HG03439 (cell line): ENCODE results near the gene MADD.
"Not testable (repeated sequence)": the region's sequence is repeated elsewhere in the genome, so short reads cannot be mapped to it uniquely, and the experiment has no call there.

Experiments used
- ATAC-seq: cut with Tn5 transposase; IDR thresholded peaks from one replicate; pipeline ENCODE4 v1.9.1; 2021; ENCODE audit warnings: mild to moderate bottlenecking, moderate library complexity; ENCODE audit not compliant: unreplicated experiment

MADD gene

DNA sequence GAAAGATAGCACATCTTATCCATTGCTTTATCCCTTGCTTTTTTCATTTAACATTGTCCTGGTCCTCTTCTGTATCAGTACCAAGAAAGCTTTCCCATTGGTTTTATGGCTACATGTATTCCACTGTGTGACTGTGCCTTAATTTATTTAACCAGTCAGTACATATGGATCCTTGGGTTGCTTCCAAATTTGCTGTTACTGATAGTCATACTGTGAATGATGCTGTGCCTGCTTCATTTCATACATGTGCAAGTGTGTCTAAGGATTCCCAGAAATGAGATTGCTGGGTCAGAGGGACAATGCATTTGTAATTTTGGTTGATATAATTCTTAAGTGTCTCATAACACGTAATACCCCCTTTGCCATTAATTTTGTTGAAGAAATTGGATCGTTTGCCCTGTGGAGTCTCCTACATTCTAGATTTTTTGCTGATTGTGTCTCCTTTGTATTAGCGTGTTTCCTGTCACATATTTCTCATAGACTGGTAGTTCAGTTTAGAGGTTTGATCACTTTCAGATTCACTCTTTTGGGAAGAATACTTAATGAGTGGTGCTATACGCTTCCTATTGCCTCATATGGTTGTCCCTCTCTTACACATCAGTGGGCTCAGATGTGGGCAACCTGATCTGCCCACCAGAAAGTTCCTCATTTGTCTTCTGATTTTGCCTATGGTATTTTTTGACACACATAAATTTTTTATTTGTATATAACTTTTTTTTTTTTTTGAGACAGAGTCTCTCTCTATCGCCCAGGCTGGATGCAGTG, 47.3 kb downstream of the MADD start:
- ATAC-seq, result no peak

- ATAC-seq, result no peak
Measured at GRCh38 chr11:47318166-47318565, 48.2 kb downstream of the MADD start.

DNA sequence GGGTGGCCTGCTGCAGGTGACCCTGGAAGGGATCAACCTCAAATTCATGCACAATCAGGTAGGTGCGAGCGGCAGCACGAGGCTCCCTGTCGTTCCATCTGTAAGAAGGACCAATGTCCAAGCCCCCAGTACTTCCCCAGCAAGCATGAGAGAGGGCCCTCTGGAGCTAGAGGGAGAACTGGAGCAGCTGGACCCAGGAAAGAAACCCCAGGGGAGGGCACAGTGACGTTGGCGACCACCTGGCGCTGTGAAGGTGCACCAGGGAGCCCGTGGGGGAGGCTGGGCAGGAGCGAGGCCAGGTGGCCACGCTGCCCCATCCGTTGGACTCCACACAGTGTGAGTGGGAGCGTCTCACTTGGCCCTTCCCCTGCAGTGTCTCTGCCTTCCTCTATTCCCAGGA, 54.6 kb downstream of the MADD start:
- ATAC-seq, result no peak

- ATAC-seq, result no peak
Measured at GRCh38 chr11:47325271-47326041, 55.5 kb downstream of the MADD start.

GRCh38 chr11:47326198-47326597, 56.3 kb downstream of the MADD start:
- ATAC-seq, result no peak

- no peak for ATAC-seq
Measured at GRCh38 chr11:47327025-47327424, 57.1 kb downstream of the MADD start.

- no peak for ATAC-seq
Measured at GRCh38 chr11:47327949-47328348, 58.0 kb downstream of the MADD start.

GRCh38 chr11:47328449-47329390, 58.8 kb downstream of the MADD start:
- peak; percentile 50 for ATAC-seq

- no peak for ATAC-seq
Measured at GRCh38 chr11:47329431-47329986, 59.6 kb downstream of the MADD start.

GRCh38 chr11:47329987-47330931, 60.3 kb downstream of the MADD start:
- no peak for ATAC-seq

- no peak for ATAC-seq
Measured at GRCh38 chr11:47331454-47332302, 61.7 kb downstream of the MADD start.

DNA sequence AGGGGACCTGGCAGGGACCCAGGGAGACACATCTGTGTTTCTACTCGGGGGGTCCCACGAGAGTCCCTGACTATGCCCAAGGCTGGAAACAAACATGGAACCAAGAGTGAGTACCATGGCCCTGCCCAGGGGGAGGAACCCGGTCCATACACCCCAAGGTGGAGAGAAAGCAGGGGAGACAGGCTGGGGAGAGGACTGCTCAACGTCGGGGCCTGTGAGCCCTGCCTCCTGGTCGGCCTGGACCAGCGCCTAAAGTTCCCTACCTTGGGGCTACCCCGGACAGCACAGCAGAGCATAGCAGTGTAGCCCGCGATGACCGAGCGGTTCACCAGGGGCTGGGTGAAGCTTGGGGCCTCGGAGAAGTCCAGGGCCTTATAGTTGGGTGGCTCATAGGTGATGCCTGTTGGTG, 62.4 kb downstream of the MADD start:
- ATAC-seq, result no peak

GRCh38 chr11:47332791-47333525, 63.0 kb downstream of the MADD start:
- ATAC-seq, result no peak

DNA sequence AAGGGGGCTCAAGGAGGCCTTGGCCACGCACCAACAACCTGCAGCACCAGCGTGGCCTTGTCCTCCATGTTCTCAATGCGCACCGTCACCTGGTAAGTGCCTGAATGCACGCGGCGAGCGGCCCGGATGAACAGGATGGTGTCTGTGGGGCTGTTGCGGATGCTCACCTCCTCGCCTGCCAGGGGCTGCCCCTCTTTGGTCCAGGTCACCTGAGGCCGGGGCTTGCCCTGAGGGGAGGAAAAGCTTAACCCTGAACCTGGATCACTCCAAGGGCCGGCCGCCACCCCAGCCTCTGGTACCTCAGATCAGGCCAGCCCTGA, 63.6 kb downstream of the MADD start:
- no peak for ATAC-seq

DNA sequence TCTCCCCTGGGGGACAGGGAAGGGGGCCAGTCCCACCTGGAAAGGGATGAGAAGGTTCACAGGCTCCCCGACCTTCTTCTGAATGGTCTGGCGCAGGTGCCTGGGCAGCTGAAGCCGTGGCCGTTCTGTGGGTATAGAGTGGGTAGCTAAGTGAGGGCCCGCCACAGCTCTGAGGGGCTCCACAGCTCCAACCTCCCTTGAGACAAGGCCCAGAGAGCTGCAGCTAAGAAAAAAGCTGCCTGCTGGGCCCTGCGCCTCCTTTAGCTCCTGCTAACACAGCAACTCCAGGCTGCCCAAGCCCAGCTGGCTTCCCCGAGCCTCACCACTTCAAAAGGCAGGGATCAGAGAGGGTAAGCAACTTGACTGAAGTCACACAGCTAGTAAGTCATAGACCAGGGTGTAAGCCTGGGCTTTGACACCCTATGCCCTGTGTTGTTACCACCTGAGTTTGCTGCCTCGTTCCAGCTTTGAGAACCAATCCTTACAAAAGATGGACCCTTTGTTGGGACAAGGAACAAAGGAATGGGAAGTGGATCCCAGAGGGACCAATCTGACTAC, 64.0 kb downstream of the MADD start:
- no peak for ATAC-seq

- not testable (repeated sequence) for ATAC-seq
Measured at GRCh38 chr11:47334699-47335411, 64.9 kb downstream of the MADD start.

GRCh38 chr11:47335733-47336132, 65.8 kb downstream of the MADD start:
- no peak for ATAC-seq
